K562 (cell line): ENCODE measurements around the gene HIPK2. TPM values are rescaled to one million over a fixed set of nuclear protein-coding genes. Genes with fewer than 3 reads are reported as not detected.
A peak's percentile ranks its signal among the peaks of the same experiment; 100 is the strongest.

Experiments used
- ATAC-seq: fragments of 200-7000 bp; cut with Tn5 transposase; 3 replicates; pipeline ENCODE4 v1.9.1; 2020; ENCODE audit warnings: moderate library complexity
- BruUV-seq: library from RNA; stranded (reverse); fragments of 400-500 nt; replicated peaks from 2 replicates; lab custom pipeline; 2021; lab: Mats Ljungman, UMichigan
- CTCF ChIA-PET: fragments of 300-600 bp; formaldehyde crosslinking; extraction: SDS; loops from one replicate; lab custom pipeline; 2021; ENCODE audit warnings: low intra/inter-chr PET ratio; lab: Yijun Ruan, JAX
- POLR2A ChIA-PET: fragments of 300-600, 350-650 bp; sonication (Branson Sonifier 250); formaldehyde crosslinking; extraction: SDS; loops from one replicate; lab custom pipeline; 2021; ENCODE audit warnings: antibody characterized with exemption, inconsistent platforms; lab: Yijun Ruan, JAX
- DNase-seq, 4 experiments: peaks; one replicate each; pipeline versions ENCODE4 v3.0.0 to v3.0.0-alpha.2; 2011 to 2018; ENCODE audit warnings: low spot score in 3 of 4, mixed read lengths in 3 of 4; ENCODE audit errors: extremely low read depth in 1 of 4
- FAIRE-seq: peaks from 2 replicates; lab custom pipeline; 2011; peaks lifted over from hg19 to GRCh38; lab: Jason Lieb, UNC
- H2AFZ ChIP-seq: 2 replicates; pipeline ENCODE4 v1.6.0; 2011; ENCODE audit warnings: low read depth, low read length, control low read depth, inconsistent platforms
- H3K27ac ChIP-seq: fragments of 200-600 bp; 3 replicates; pipeline ENCODE4 v1.8.0; 2011; ENCODE audit warnings: low read depth, mild to moderate bottlenecking, control low read depth, inconsistent platforms, low read length, moderate library complexity, mixed read lengths; ENCODE audit errors: extremely low read depth
- H3K27me3 ChIP-seq, 2 experiments: fragments of 300-600 bp in 1 of 2; 2 replicates in 1 of 2; 3 replicates in 1 of 2; pipeline versions ENCODE4 v1.6.0 to v1.8.0; 2011; ENCODE audit warnings: inconsistent platforms in 2 of 2, low read length in 2 of 2, mild to moderate bottlenecking in 1 of 2, mixed read lengths in 1 of 2, moderate library complexity in 1 of 2; ENCODE audit not compliant: control insufficient read depth in 2 of 2, insufficient read depth in 2 of 2
- H3K36me3 ChIP-seq: fragments of 300-600 bp; 3 replicates; pipeline ENCODE4 v1.8.0; 2011; ENCODE audit warnings: mild to moderate bottlenecking, low read length, inconsistent platforms; ENCODE audit not compliant: control insufficient read depth, insufficient read depth
- H3K4me1 ChIP-seq, 2 experiments: fragments of 200-600 bp in 1 of 2; replicated peaks in 1 of 2; 2 replicates in 1 of 2; 3 replicates in 1 of 2; pipeline versions ENCODE4 v1.5.1 to v1.8.0; 2011; ENCODE audit warnings: inconsistent platforms in 2 of 2, low read length in 2 of 2, mild to moderate bottlenecking in 1 of 2, mixed read lengths in 1 of 2, moderate library complexity in 1 of 2; ENCODE audit not compliant: control insufficient read depth in 2 of 2, insufficient read depth in 2 of 2
- H3K4me2 ChIP-seq: 2 replicates; pipeline ENCODE4 v1.6.1; 2011; ENCODE audit warnings: low read length, control low read depth, inconsistent platforms, mixed read lengths; ENCODE audit not compliant: insufficient read depth
- H3K4me3 ChIP-seq: fragments of 200-600 bp; sonication (generic), shearing (Covaris generic); 2 replicates; pipeline ENCODE4 v1.5.1; 2016; ENCODE audit warnings: control low read depth, inconsistent platforms
- H3K79me2 ChIP-seq: fragments of 200-600 bp; 3 replicates; pipeline ENCODE4 v1.8.0; 2011; ENCODE audit warnings: low read length, inconsistent platforms; ENCODE audit not compliant: control insufficient read depth, insufficient read depth
- H3K9ac ChIP-seq, 2 experiments: 2 replicates each; pipeline versions ENCODE4 v1.6.0 to v1.6.1; 2011; ENCODE audit warnings: low read depth in 2 of 2, low read length in 2 of 2, control low read depth in 1 of 2, inconsistent platforms in 1 of 2, mild to moderate bottlenecking in 1 of 2, mixed read lengths in 1 of 2; ENCODE audit not compliant: insufficient read depth in 1 of 2
- H3K9me1 ChIP-seq: one replicate; pipeline ENCODE4 v1.6.0; 2011; ENCODE audit warnings: inconsistent platforms, mild to moderate bottlenecking, low read length, moderate library complexity; ENCODE audit not compliant: control insufficient read depth, insufficient read depth
- H3K9me3 ChIP-seq: replicated peaks from 2 replicates; pipeline ENCODE4 v1.5.1; 2011; ENCODE audit warnings: low read depth, low read length, inconsistent platforms; ENCODE audit not compliant: control insufficient read depth, insufficient read depth
- H4K20me1 ChIP-seq: replicated peaks from 2 replicates; pipeline ENCODE4 v1.6.1; 2011; ENCODE audit warnings: low read length, inconsistent platforms, mixed read lengths; ENCODE audit not compliant: control insufficient read depth, insufficient read depth
- ARID2 ChIP-seq: fragments of 450-650 bp; IDR thresholded peaks from 2 replicates; pipeline ENCODE4 v1.6.1; 2017; ENCODE audit warnings: antibody characterized with exemption, mild to moderate bottlenecking
- CBFA2T3 ChIP-seq: fragments of 450-650 bp; IDR thresholded peaks from 2 replicates; pipeline ENCODE4 v1.6.1; 2017
- GABPB2 ChIP-seq: fragments of 250-450 bp; sonication (Bioruptor Pico); conservative IDR thresholded peaks from 2 replicates; pipeline ENCODE4 v1.5.1; 2021; ENCODE audit warnings: mild to moderate bottlenecking
- PHF21A ChIP-seq: fragments of 450-650 bp; IDR thresholded peaks from 2 replicates; pipeline ENCODE4 v1.6.1; 2017; ENCODE audit warnings: low read depth, borderline replicate concordance
- POLR3A ChIP-seq: IDR thresholded peaks from 2 replicates; pipeline ENCODE4 v1.6.1; 2011; ENCODE audit warnings: borderline replicate concordance, mild to moderate bottlenecking, moderate library complexity; ENCODE audit not compliant: insufficient read length, insufficient read depth; ENCODE audit errors: extremely low read depth
- SAFB2 ChIP-seq: fragments of 200-400 bp; formaldehyde crosslinking; IDR thresholded peaks from 2 replicates; pipeline ENCODE4 v1.6.1; 2018; ENCODE audit warnings: borderline replicate concordance, low read length, low read depth, moderate library complexity; ENCODE audit not compliant: severe bottlenecking
- STAG1 ChIP-seq: sonication (generic); formaldehyde crosslinking; IDR thresholded peaks from 2 replicates; pipeline ENCODE4 v1.5.0; 2020; ENCODE audit warnings: missing genetic modification reagents, borderline replicate concordance
- ZNF282 ChIP-seq: sonication (generic); formaldehyde crosslinking; IDR thresholded peaks from 2 replicates; pipeline ENCODE4 v1.8.1; 2023; ENCODE audit warnings: missing genetic modification reagents
- ZNF76 ChIP-seq: fragments of 250-450 bp; sonication (Bioruptor Pico); IDR thresholded peaks from 2 replicates; pipeline ENCODE4 v1.4.0; 2020; ENCODE audit warnings: mild to moderate bottlenecking, moderate library complexity, borderline replicate concordance
- WGBS: fragments of 100-300 bp; shearing (Covaris generic); methylation state at CpG from one replicate; pipeline ENCODE4 v1.1.6; 2016; ENCODE audit warnings: low coverage, mixed read lengths; ENCODE audit not compliant: insufficient coverage; ENCODE audit errors: missing lambda C conversion rate; 5-methylcytosine and 5-hydroxymethylcytosine counted together
- in situ Hi-C: fragments of 300-500 bp; cut with MboI; formaldehyde crosslinking; loops from 4 replicates; pipeline ENCODE4 v1.15.0; 2018; ENCODE audit warnings: inconsistent platforms, mixed read lengths
- intact Hi-C: fragments of 100-400 bp; cut with micrococcal nuclease; formaldehyde crosslinking; loops from 2 replicates; pipeline ENCODE4 v1.14.2; 2022
- polyA plus RNA-seq, 8 experiments: library from polyadenylated mRNA; depleted of rRNA in 4 of 8; stranded (reverse) in 5 of 8; unstranded in 3 of 8; fragments of >200 nt; fragmentation: Nextera tagmentation in 2 of 8; fragmentation: Illumina TruSeq in 1 of 8; extraction: Ambion mirVana in 2 of 8; extraction: Trizol in 1 of 8; gene quantifications; 2 replicates each; pipeline versions ENCODE4 v1.2.1 to v1.2.3, GENCODE V29; 2011 to 2014; ENCODE audit warnings: inconsistent platforms in 1 of 8, missing spikeins in 1 of 8
- total RNA-seq, 7 experiments: library from RNA; depleted of rRNA in 6 of 7; stranded (reverse); fragments of >200 nt in 6 of 7; fragmentation: Illumina TruSeq in 2 of 7; extraction: Trizol in 2 of 7; gene quantifications; 2 replicates each; pipeline versions ENCODE4 v1.2.1 to v1.2.3, GENCODE V29; 2011 to 2021; ENCODE audit warnings: low replicate concordance in 1 of 7
- TF ChIP-seq, protein P1 (sequence below): fragments of 450-650 bp; IDR thresholded peaks from 2 replicates; pipeline ENCODE4 v1.6.1; 2018; ENCODE audit not compliant: partially characterized antibody

HIPK2 gene
- total and polyA plus RNA-seq, 9 of the 15 experiments (the other 6 are each of a cell fraction or from before 2014, with no cell fraction given): 0.69 to 19.8 (median 5.1) TPM

DNA sequence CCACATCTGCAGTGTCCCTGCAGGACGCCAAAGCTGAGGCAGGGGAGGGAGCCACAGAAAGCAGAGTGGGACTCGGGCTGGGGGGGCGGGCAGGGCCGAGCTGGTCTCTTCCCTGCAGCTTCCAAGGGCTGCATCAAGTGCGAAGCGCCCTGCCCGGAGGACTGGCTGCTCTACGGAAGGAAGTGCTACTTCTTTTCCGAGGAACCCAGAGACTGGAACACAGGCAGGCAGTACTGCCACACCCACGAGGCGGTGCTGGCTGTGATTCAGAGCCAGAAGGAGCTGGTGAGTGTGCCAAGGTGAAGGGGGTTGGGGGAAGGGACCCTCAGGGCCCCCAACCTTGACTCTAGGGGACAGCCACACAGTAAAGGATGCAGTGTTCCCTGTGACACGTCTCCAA, 237.6 kb downstream of the HIPK2 start:
- no TSS peak for BruUV-seq
- Histone ChIP-seq H3K9ac (no peak overlapping the region; a peak in 2 of 4 replicates), H3K4me2 (no peak overlapping the region), H2AFZ (no peak overlapping the region), H3K79me2 (peaks cover 6% of the 10 kb centered on the region; the same call in 1 of the 3 replicates), H3K4me1 (peaks cover 21 to 26% of the 10 kb centered on the region in 2 experiments; a peak in 4 of 5 replicates), H4K20me1 (0 out of 2 replicates have a peak, but pooled peaks cover 7% of the 10 kb centered on the region), H3K9me3 (no peaks in the 10 kb centered on the region), H3K27me3 (peaks cover 33 to 71% of the 10 kb centered on the region in 2 experiments), H3K4me3 (no peak overlapping the region), H3K9me1 (no peaks in the 10 kb centered on the region), H3K36me3 (no peaks in the 10 kb centered on the region), H3K27ac (no peak overlapping the region)
- no peak for DNase-seq
- ChIA-PET CTCF (no interaction called here), POLR2A (interaction anchor here (0.6 to 1.6 kb wide), 4 partner anchors 18 to 82 kb away, joined by 3 to 4 read pairs (median 3); no protein-coding TSS in a partner anchor)
- WGBS: under 1% methylated on average over 11 of the region's 12 CpGs
- intact Hi-C loops (no loop called here), in situ Hi-C loops (no loop called here)
- ATAC-seq: no peak
- no peak for FAIRE-seq
- TF ChIP-seq ARID2 (no peak), ZNF282 (CRISPR knock-in tag) (0 out of 2 replicates have a peak, but pooled peaks have one; percentile 42)

- FAIRE-seq: no peak
- WGBS: 11% methylated on average over 8 of the region's 8 CpGs
- Histone ChIP-seq H3K27me3 (peaks cover 40 to 64% of the 10 kb centered on the region in 2 experiments), H3K9ac (no peak overlapping the region), H4K20me1 (no peaks in the 10 kb centered on the region), H3K4me1 (peaks cover 14 to 18% of the 10 kb centered on the region in 2 experiments; a peak in 4 of 5 replicates), H3K4me2 (no peak overlapping the region), H2AFZ (no peak overlapping the region), H3K27ac (no peak overlapping the region), H3K9me3 (no peaks in the 10 kb centered on the region), H3K4me3 (no peak overlapping the region), H3K79me2 (peaks cover 6% of the 10 kb centered on the region; the same call in 1 of the 3 replicates), H3K36me3 (no peaks in the 10 kb centered on the region), H3K9me1 (no peaks in the 10 kb centered on the region)
- no peak for ATAC-seq
- POLR2A ChIA-PET: interaction anchor here (1.0 to 1.6 kb wide), 3 partner anchors 9 to 19 kb away, joined by 4 to 5 read pairs (median 4); no protein-coding TSS in a partner anchor
- intact Hi-C loops: no loop called here
- DNase-seq: no peak
- BruUV-seq: no TSS peak
- CTCF ChIA-PET: no interaction called here
- in situ Hi-C loops: no loop called here
- no peak for TF ChIP-seq SAFB2
- TF ChIP-seq PHF21A: no peak
- TF ChIP-seq POLR3A: no peak
- no peak for TF ChIP-seq GABPB2
- no peak for TF ChIP-seq ZNF76 (CRISPR knock-in tag)
- no peak for TF ChIP-seq STAG1 (CRISPR knock-in tag)
- no peak for TF ChIP-seq CBFA2T3
- TF ChIP-seq, protein P1, sequence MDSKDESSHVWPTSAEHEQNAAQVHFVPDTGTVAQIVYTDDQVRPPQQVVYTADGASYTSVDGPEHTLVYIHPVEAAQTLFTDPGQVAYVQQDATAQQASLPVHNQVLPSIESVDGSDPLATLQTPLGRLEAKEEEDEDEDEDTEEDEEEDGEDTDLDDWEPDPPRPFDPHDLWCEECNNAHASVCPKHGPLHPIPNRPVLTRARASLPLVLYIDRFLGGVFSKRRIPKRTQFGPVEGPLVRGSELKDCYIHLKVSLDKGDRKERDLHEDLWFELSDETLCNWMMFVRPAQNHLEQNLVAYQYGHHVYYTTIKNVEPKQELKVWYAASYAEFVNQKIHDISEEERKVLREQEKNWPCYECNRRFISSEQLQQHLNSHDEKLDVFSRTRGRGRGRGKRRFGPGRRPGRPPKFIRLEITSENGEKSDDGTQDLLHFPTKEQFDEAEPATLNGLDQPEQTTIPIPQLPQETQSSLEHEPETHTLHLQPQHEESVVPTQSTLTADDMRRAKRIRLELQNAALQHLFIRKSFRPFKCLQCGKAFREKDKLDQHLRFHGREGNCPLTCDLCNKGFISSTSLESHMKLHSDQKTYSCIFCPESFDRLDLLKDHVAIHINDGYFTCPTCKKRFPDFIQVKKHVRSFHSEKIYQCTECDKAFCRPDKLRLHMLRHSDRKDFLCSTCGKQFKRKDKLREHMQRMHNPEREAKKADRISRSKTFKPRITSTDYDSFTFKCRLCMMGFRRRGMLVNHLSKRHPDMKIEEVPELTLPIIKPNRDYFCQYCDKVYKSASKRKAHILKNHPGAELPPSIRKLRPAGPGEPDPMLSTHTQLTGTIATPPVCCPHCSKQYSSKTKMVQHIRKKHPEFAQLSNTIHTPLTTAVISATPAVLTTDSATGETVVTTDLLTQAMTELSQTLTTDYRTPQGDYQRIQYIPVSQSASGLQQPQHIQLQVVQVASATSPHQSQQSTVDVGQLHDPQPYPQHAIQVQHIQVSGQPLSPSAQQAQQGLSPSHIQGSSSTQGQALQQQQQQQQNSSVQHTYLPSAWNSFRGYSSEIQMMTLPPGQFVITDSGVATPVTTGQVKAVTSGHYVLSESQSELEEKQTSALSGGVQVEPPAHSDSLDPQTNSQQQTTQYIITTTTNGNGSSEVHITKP: no peak
Observed at GRCh38 chr7:139538881-139539635, 238.7 kb downstream of the HIPK2 start.
